Body of pancreas (tissue), 4 donors: Measurements from ENCODE around the gene HAND1. TPM values are rescaled to one million over a fixed set of nuclear protein-coding genes. Genes with fewer than 3 reads are reported as not detected.

Source experiments
- ATAC-seq: fragments of 150-250 bp; one replicate; pipeline ENCODE4 v1.9.1; 2016
- DNase-seq, 4 donors: peaks; one replicate each; pipeline ENCODE4 v3.0.0-alpha.2; 2019
- H3K27ac ChIP-seq, 4 donors: fragments of 200-600 bp; sonication (generic); 1 replicate in 3 of 4; 2 replicates in 1 of 4; pipeline versions ENCODE4 v1.5.1 to v1.6.1; 2016 to 2019; ENCODE audit warnings: mild to moderate bottlenecking in 1 of 4, mixed read lengths in 1 of 4, moderate library complexity in 1 of 4
- H3K27me3 ChIP-seq, 2 donors: fragments of 200-600 bp; sonication (generic); one replicate each; pipeline ENCODE4 v1.6.0; 2016; ENCODE audit warnings: mild to moderate bottlenecking in 1 of 2
- H3K36me3 ChIP-seq, 2 donors: fragments of 200-600 bp; sonication (generic); replicated peaks in 1 of 2; 2 replicates each; pipeline ENCODE4 v1.5.1; 2016; ENCODE audit warnings: low read depth in 2 of 2; ENCODE audit not compliant: insufficient read depth in 1 of 2
- H3K4me1 ChIP-seq: fragments of 200-600 bp; sonication (generic); one replicate; pipeline ENCODE4 v1.6.0; 2016
- H3K4me3 ChIP-seq, 2 donors: fragments of 200-600 bp; sonication (generic); 1 replicate in 1 of 2; 2 replicates in 1 of 2; pipeline ENCODE4 v1.5.1; 2016 to 2019
- H3K9me3 ChIP-seq, 3 donors: fragments of 200-600 bp; sonication (generic); 1 replicate in 2 of 3; 2 replicates in 1 of 3; pipeline ENCODE4 v1.5.1; 2016
- POLR2A ChIP-seq, 3 donors: fragments of 450-650 bp; IDR thresholded peaks; one replicate each; pipeline ENCODE4 v1.6.1; 2016; ENCODE audit warnings: antibody characterized with exemption in 3 of 3, mild to moderate bottlenecking in 2 of 3
- WGBS, 2 donors: methylation state at CpG; one replicate each; pipeline ENCODE4 v1.1.5; 2017; 5-methylcytosine and 5-hydroxymethylcytosine counted together
- intact Hi-C: fragments of 100-400 bp; cut with DNase I; formaldehyde crosslinking; loops from one replicate; pipeline ENCODE4 v1.15.1; 2023
- total RNA-seq, 2 donors: library from RNA; depleted of rRNA; stranded (reverse); fragments of >200 nt; gene quantifications; one replicate each; pipeline ENCODE4 v1.1.0, GENCODE V29; 2016
- TF ChIP-seq, protein P1 (sequence below), 7 experiments: fragments of 450-650 bp in 4 of 7; fragments of 200-600 bp in 3 of 7; sonication (generic) in 3 of 7; IDR thresholded peaks; one replicate each; pipeline ENCODE4 v1.5.1; 2016 to 2019; ENCODE audit warnings: antibody characterized with exemption in 7 of 7

The HAND1 gene
- total RNA-seq, 2 donors from 2014 or later = not detected

DNA sequence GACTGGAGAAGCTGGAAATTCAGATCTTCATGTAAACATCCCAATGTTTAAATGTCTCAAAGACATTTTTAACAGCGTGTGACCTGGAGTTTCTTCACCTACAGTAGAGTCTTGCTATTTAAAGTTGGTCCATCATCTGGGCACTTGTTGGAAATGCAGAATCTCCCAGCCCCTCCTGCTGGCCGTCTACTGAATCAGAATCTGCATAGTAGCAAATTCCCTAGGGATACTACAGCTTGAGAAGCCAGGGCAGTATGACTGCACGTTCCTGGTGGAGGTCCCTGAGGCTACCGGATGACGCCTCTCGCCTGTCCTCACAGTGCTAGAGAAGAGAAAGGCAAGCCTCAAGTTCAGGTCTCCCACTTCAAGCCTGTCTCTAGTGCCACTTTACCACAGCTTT is 16.5 kb downstream of the HAND1 start:
- ATAC-seq (no peak), DNase-seq (no peak)
- no peak for TF ChIP-seq POLR2A (IDR thresholded peaks at IDR 0.05)
- TF ChIP-seq, protein P1, sequence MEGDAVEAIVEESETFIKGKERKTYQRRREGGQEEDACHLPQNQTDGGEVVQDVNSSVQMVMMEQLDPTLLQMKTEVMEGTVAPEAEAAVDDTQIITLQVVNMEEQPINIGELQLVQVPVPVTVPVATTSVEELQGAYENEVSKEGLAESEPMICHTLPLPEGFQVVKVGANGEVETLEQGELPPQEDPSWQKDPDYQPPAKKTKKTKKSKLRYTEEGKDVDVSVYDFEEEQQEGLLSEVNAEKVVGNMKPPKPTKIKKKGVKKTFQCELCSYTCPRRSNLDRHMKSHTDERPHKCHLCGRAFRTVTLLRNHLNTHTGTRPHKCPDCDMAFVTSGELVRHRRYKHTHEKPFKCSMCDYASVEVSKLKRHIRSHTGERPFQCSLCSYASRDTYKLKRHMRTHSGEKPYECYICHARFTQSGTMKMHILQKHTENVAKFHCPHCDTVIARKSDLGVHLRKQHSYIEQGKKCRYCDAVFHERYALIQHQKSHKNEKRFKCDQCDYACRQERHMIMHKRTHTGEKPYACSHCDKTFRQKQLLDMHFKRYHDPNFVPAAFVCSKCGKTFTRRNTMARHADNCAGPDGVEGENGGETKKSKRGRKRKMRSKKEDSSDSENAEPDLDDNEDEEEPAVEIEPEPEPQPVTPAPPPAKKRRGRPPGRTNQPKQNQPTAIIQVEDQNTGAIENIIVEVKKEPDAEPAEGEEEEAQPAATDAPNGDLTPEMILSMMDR (IDR thresholded peaks at IDR 0.05) = no peak
- Histone ChIP-seq H3K27ac (no peak overlapping the region), H3K36me3 (peaks cover 0 to 3% of the 10 kb centered on the region in 2 donors), H3K27me3 (no peaks in the 10 kb centered on the region), H3K9me3 (no peaks in the 10 kb centered on the region), H3K4me1 (no peaks in the 10 kb centered on the region), H3K4me3 (no peak overlapping the region)
- 71 to 75% methylated on average over 6 of the region's 6 CpGs for WGBS, 2 donors
- intact Hi-C loops = no loop called here

- H3K9me3 ChIP-seq = no peaks in the 10 kb centered on the region
- ATAC-seq = no peak
- no peak for DNase-seq
- 84 to 89% methylated on average over 4 of the region's 4 CpGs for WGBS, 2 donors
- H3K36me3 ChIP-seq = peaks cover 0 to 5% of the 10 kb centered on the region in 2 donors
- no peak overlapping the region for H3K27ac ChIP-seq
- TF ChIP-seq, protein P1 (IDR thresholded peaks at IDR 0.05) = no peak
- no peak for TF ChIP-seq POLR2A (IDR thresholded peaks at IDR 0.05)
- H3K4me3 ChIP-seq = no peak overlapping the region
- intact Hi-C loops = no loop called here
- H3K4me1 ChIP-seq = no peaks in the 10 kb centered on the region
- H3K27me3 ChIP-seq = no peaks in the 10 kb centered on the region
Measured at GRCh38 chr5:154460172-154460571, 17.9 kb downstream of the HAND1 start.

DNA sequence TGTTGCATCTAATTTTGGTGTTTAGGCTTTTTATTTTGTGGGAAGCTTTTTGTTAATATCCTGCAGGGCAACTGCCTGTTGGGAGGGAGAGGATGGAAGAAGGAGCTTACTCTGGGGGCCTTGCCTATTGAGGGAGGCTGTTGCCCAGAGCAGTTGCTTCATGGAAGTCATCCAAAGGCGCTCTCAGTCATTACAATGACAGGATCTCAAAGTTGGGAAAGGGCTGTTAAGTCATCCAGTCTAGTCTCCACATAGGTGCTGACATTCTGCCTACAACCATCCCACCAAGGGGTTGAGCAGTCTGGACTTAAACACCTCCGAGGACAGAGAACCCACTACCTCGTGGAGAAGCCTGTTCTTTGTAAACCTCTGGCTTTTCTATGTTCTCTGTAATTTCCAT is 19.0 kb downstream of the HAND1 start:
- H3K4me1 ChIP-seq = no peaks in the 10 kb centered on the region
- peaks cover 0 to 8% of the 10 kb centered on the region in 2 donors for H3K36me3 ChIP-seq
- H3K27ac ChIP-seq = no peak overlapping the region
- H3K4me3 ChIP-seq = no peak overlapping the region
- H3K9me3 ChIP-seq = no peaks in the 10 kb centered on the region
- TF ChIP-seq, protein P1 (IDR thresholded peaks at IDR 0.05) = no peak
- no peak for TF ChIP-seq POLR2A (IDR thresholded peaks at IDR 0.05)
- no peaks in the 10 kb centered on the region for H3K27me3 ChIP-seq
- no peak for DNase-seq
- 75 to 81% methylated on average over 3 of the region's 3 CpGs for WGBS, 2 donors
- no peak for ATAC-seq
- intact Hi-C loops = no loop called here

GRCh38 chr5:154456540-154456939 is 21.5 kb downstream of the HAND1 start:
- H3K36me3 ChIP-seq = peaks cover 0 to 18% of the 10 kb centered on the region in 2 donors

GRCh38 chr5:154455585-154455984 is 22.4 kb downstream of the HAND1 start:
- Histone ChIP-seq H3K36me3 (peaks cover 0 to 21% of the 10 kb centered on the region in 2 donors), H3K4me3 (no peak overlapping the region), H3K9me3 (no peaks in the 10 kb centered on the region), H3K4me1 (no peaks in the 10 kb centered on the region), H3K27ac (no peak overlapping the region), H3K27me3 (no peaks in the 10 kb centered on the region)
- 89 to 90% methylated on average over 5 of the region's 5 CpGs for WGBS, 2 donors
- no peak for ATAC-seq
- intact Hi-C loops = no loop called here
- no peak for DNase-seq
- TF ChIP-seq, protein P1 (IDR thresholded peaks at IDR 0.05) = no peak
- no peak for TF ChIP-seq POLR2A (IDR thresholded peaks at IDR 0.05)

More at GRCh38 chr5:154456540-154456939, 21.5 kb downstream of the HAND1 start:
- no peaks in the 10 kb centered on the region for H3K9me3 ChIP-seq
- H3K4me3 ChIP-seq = no peak overlapping the region
- DNase-seq = no peak
- no peaks in the 10 kb centered on the region for H3K27me3 ChIP-seq
- 72 to 86% methylated on average over 3 of the region's 3 CpGs for WGBS, 2 donors
- no peak overlapping the region for H3K27ac ChIP-seq
- no peak for TF ChIP-seq POLR2A (IDR thresholded peaks at IDR 0.05)
- TF ChIP-seq, protein P1 (IDR thresholded peaks at IDR 0.05) = no peak
- no peaks in the 10 kb centered on the region for H3K4me1 ChIP-seq
- intact Hi-C loops = no loop called here
- no peak for ATAC-seq
